AG10803 (cell line): ENCODE data around the gene DGKD.

Source experiments
- DNase-seq: peaks from one replicate; pipeline ENCODE4 v3.0.0; 2010; ENCODE audit warnings: low read depth
- H3K4me3 ChIP-seq: 2 replicates; pipeline ENCODE4 v1.5.1; 2011; ENCODE audit warnings: mild to moderate bottlenecking, low read length, control low read depth
- CTCF ChIP-seq: conservative IDR thresholded peaks from 2 replicates; pipeline ENCODE4 v1.5.1; 2011; ENCODE audit warnings: mild to moderate bottlenecking, low read length, control low read depth, inconsistent platforms

The DGKD gene

GRCh38 chr2:233476651-233477547, 122.6 kb downstream of the DGKD start:
- no peak overlapping the region for H3K4me3 ChIP-seq
- TF ChIP-seq CTCF, result no peak
- DNase-seq, result no peak

GRCh38 chr2:233477548-233478433, 123.5 kb downstream of the DGKD start:
- no peak for DNase-seq
- no peak overlapping the region for H3K4me3 ChIP-seq
- TF ChIP-seq CTCF, result no peak

GRCh38 chr2:233479616-233480489, 125.6 kb downstream of the DGKD start:
- H3K4me3 ChIP-seq, result no peak overlapping the region
- no peak for DNase-seq
- TF ChIP-seq CTCF, result no peak

GRCh38 chr2:233480490-233481202, 126.4 kb downstream of the DGKD start:
- no peak for TF ChIP-seq CTCF
- no peak for DNase-seq
- H3K4me3 ChIP-seq, result no peak overlapping the region

- no peak for DNase-seq
- no peak overlapping the region for H3K4me3 ChIP-seq
- TF ChIP-seq CTCF, result no peak
Observed at GRCh38 chr2:233481368-233482142, 127.3 kb downstream of the DGKD start.
